Thyroid gland (tissue), 4 donors: ENCODE measurements around the gene FAM168A. TPM values are rescaled to one million over a fixed set of nuclear protein-coding genes. Genes with fewer than 3 reads are reported as not detected.

Experiments used
- DNase-seq, 2 donors: peaks; one replicate each; pipeline ENCODE4 v3.0.0-alpha.2; 2019
- H3K27ac ChIP-seq, 3 donors: fragments of 200-600 bp; sonication (generic); 1 replicate in 2 of 3; 2 replicates in 1 of 3; pipeline ENCODE4 v1.5.1; 2016 to 2019; ENCODE audit warnings: mild to moderate bottlenecking in 1 of 3, moderate library complexity in 1 of 3
- H3K27me3 ChIP-seq: fragments of 200-600 bp; sonication (generic); one replicate; pipeline ENCODE4 v1.5.1; 2019
- H3K36me3 ChIP-seq, 2 donors: fragments of 200-600 bp; sonication (generic); one replicate each; pipeline ENCODE4 v1.5.1; 2016 to 2019
- H3K4me1 ChIP-seq, 2 donors: fragments of 200-600 bp; sonication (generic); one replicate each; pipeline ENCODE4 v1.5.1; 2017 to 2019
- H3K4me3 ChIP-seq, 3 donors: fragments of 200-600 bp; sonication (generic); replicated peaks in 1 of 3; 1 replicate in 2 of 3; 2 replicates in 1 of 3; pipeline ENCODE4 v1.5.1; 2016; ENCODE audit warnings: mild to moderate bottlenecking in 1 of 3
- H3K9me3 ChIP-seq: fragments of 200-600 bp; sonication (generic); one replicate; pipeline ENCODE4 v1.5.1; 2017
- CTCF ChIP-seq, 6 experiments: fragments of 200-600 bp in 3 of 6; fragments of 450-650 bp in 3 of 6; sonication (generic) in 3 of 6; IDR thresholded peaks; one replicate each; pipeline ENCODE4 v1.5.1; 2016 to 2019; ENCODE audit warnings: antibody characterized with exemption in 6 of 6, mild to moderate bottlenecking in 2 of 6, inconsistent platforms in 1 of 6, moderate library complexity in 1 of 6
- POLR2A ChIP-seq, 2 donors: fragments of 450-650 bp; IDR thresholded peaks; one replicate each; pipeline ENCODE4 v1.6.1; 2017; ENCODE audit warnings: antibody characterized with exemption in 2 of 2, mild to moderate bottlenecking in 2 of 2, moderate library complexity in 1 of 2
- WGBS, 2 donors: methylation state at CpG; one replicate each; pipeline ENCODE4 v1.1.5; 2017; 5-methylcytosine and 5-hydroxymethylcytosine counted together
- intact Hi-C: fragments of 100-400 bp; cut with DNase I; formaldehyde crosslinking; loops from one replicate; pipeline ENCODE4 v1.15.1; 2023
- total RNA-seq, 4 donors: library from RNA; depleted of rRNA; stranded (reverse); fragments of >200 nt; gene quantifications; one replicate each; pipeline ENCODE4 v1.2.3, GENCODE V29; 2016

FAM168A gene
- total RNA-seq, 4 donors from 2014 or later, result 32.7 to 51.0 (median 40.2) TPM

GRCh38 chr11:73468590-73469161 lies 129.2 kb downstream of the FAM168A start:
- intact Hi-C loops, result no loop called here
- Histone ChIP-seq H3K27ac (peak overlapping the region in 1 of 3 donors; percentile 31), H3K4me3 (no peak overlapping the region), H3K9me3 (no peaks in the 10 kb centered on the region), H3K36me3 (no peaks in the 10 kb centered on the region), H3K4me1 (peaks cover 52 to 60% of the 10 kb centered on the region in 2 donors), H3K27me3 (no peaks in the 10 kb centered on the region)
- WGBS, 2 donors, result 61 to 68% methylated on average over 3 of the region's 3 CpGs
- no peak for DNase-seq
- no peak for TF ChIP-seq CTCF (IDR thresholded peaks at IDR 0.05)
- TF ChIP-seq POLR2A (IDR thresholded peaks at IDR 0.05), result no peak

- DNase-seq, result no peak
- intact Hi-C loops, result no loop called here
- Histone ChIP-seq H3K9me3 (no peaks in the 10 kb centered on the region), H3K27ac (peak overlapping the region in 1 of 3 donors; percentile 14), H3K36me3 (no peaks in the 10 kb centered on the region), H3K4me1 (peaks cover 63 to 71% of the 10 kb centered on the region in 2 donors), H3K4me3 (no peak overlapping the region), H3K27me3 (no peaks in the 10 kb centered on the region)
- no peak for TF ChIP-seq POLR2A (IDR thresholded peaks at IDR 0.05)
- TF ChIP-seq CTCF (IDR thresholded peaks at IDR 0.05), result no peak
- 65 to 76% methylated on average over 2 of the region's 2 CpGs for WGBS, 2 donors
Observed at GRCh38 chr11:73467505-73467904, 130.4 kb downstream of the FAM168A start.

DNA sequence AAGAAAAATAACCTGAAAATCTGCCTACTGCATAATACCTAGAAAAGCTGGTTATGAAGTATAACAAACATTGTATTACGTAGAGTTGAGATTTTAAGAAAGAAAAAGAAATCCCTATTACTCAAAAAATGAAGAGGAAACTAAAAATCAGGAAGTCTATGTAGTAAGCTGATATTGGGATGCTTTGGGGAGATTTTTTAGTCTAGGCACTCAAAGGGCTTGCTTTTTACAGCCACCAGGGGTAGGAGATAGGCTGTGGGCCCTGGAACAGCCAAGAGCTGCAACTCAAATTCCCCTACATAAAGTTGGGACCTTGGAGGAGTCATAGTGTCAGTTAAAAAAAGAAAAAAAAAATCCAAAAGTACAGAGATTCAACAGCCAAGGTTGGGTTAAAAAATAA lies 131.3 kb downstream of the FAM168A start:
- TF ChIP-seq CTCF (IDR thresholded peaks at IDR 0.05), result no peak
- TF ChIP-seq POLR2A (IDR thresholded peaks at IDR 0.05), result no peak
- Histone ChIP-seq H3K4me3 (no peak overlapping the region), H3K9me3 (no peaks in the 10 kb centered on the region), H3K4me1 (peaks cover 68 to 79% of the 10 kb centered on the region in 2 donors), H3K36me3 (no peaks in the 10 kb centered on the region), H3K27ac (peak overlapping the region in 1 of 3 donors; percentile 1), H3K27me3 (no peaks in the 10 kb centered on the region)
- no peak for DNase-seq
- intact Hi-C loops, result no loop called here
- WGBS, 2 donors, result 93% methylated on average over 1 of the region's 1 CpG

DNA sequence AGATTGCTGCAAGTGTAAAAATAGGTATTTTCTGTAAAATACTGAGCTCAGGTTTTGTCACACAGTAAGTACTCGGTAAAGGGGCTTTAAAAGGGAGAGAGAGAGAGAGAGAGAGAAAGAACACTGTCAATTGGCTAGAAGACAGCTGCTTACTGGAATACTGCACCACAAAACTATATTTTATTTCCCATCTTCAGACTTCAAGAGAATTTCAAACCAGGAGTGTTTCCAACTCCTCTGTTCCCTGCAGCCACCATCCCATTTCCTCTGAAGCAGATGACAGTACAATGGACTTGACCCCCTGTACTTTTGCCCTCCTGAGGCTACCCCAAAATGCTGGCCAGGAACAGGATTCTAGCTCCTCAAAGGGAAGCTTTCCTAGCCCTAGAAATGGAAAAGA lies 132.0 kb downstream of the FAM168A start:
- intact Hi-C loops, result no loop called here
- Histone ChIP-seq H3K36me3 (no peaks in the 10 kb centered on the region), H3K27ac (peak overlapping the region in 2 of 3 donors; percentile 69 to 71), H3K27me3 (no peaks in the 10 kb centered on the region), H3K9me3 (no peaks in the 10 kb centered on the region), H3K4me3 (no peak overlapping the region), H3K4me1 (peaks cover 68 to 87% of the 10 kb centered on the region in 2 donors)
- TF ChIP-seq POLR2A (IDR thresholded peaks at IDR 0.05) (no peak), CTCF (IDR thresholded peaks at IDR 0.05) (no peak)
- WGBS, 2 donors, result 50 to 72% methylated on average over 1 of the region's 1 CpG
- DNase-seq, result no peak

DNA sequence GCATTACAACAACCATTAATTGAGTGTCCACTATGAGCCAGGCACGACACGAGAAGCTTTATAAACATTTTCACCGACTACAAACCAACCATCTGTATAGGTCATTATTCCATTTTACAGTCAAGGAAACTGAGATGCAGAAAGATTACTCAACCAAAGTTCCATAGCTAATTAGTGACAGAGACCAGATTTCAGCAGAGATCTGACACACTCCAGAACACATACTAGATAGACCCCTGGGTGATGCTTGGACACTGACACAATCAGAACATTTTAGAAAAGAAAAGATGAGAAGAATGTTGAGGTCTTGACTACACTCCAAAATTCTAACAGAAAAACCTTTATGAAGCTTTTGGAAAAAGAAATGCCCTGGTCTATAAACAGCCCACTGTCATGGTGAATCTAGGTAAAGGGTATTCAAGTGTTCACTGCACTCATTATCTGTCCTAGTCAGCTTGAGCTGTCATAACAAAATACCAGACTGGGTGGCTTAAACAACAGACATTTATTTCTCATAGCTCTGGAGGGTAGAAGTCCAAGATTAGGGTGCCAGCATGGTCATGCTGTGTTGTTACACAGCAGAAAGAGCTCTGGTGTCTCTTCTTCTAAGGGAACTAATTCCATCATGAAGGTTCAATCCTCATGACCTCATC lies 132.8 kb downstream of the FAM168A start:
- Histone ChIP-seq H3K27me3 (no peaks in the 10 kb centered on the region), H3K9me3 (no peaks in the 10 kb centered on the region), H3K4me1 (peaks cover 62 to 89% of the 10 kb centered on the region in 2 donors), H3K4me3 (no peak overlapping the region), H3K36me3 (no peaks in the 10 kb centered on the region), H3K27ac (peak overlapping the region; percentile 30 to 71 (median 69))
- TF ChIP-seq CTCF (IDR thresholded peaks at IDR 0.05) (no peak), POLR2A (IDR thresholded peaks at IDR 0.05) (no peak)
- WGBS, 2 donors, result 75 to 91% methylated on average over 3 of the region's 3 CpGs
- DNase-seq, result no peak
- intact Hi-C loops, result no loop called here
